K562 (cell line): ENCODE data around the gene INPP4B.

ENCODE experiments used
- CBX3 ChIP-seq, 2 experiments: IDR thresholded peaks; 1 replicate in 1 of 2; 2 replicates in 1 of 2; pipeline ENCODE4 v1.6.1; 2012; ENCODE audit warnings: inconsistent platforms in 2 of 2, low read length in 2 of 2, borderline replicate concordance in 1 of 2, control low read depth in 1 of 2
- CREM ChIP-seq: IDR thresholded peaks from 2 replicates; pipeline ENCODE4 v1.6.1; 2014; ENCODE audit warnings: antibody characterized with exemption, low read depth
- E2F4 ChIP-seq: sonication (generic); formaldehyde crosslinking; IDR thresholded peaks from 2 replicates; pipeline ENCODE4 v1.8.0; 2022; ENCODE audit warnings: mild to moderate bottlenecking, low read depth, missing genetic modification reagents
- POLR2A ChIP-seq: fragments of 450-650 bp; conservative IDR thresholded peaks from 2 replicates; pipeline ENCODE4 v1.6.1; 2016
- POLR3A ChIP-seq: IDR thresholded peaks from 2 replicates; pipeline ENCODE4 v1.6.1; 2011; ENCODE audit warnings: borderline replicate concordance, mild to moderate bottlenecking, moderate library complexity; ENCODE audit not compliant: insufficient read length, insufficient read depth; ENCODE audit errors: extremely low read depth
- RCOR1 ChIP-seq, 2 experiments: IDR thresholded peaks; 2 replicates each; pipeline ENCODE4 v1.6.1; 2012; ENCODE audit warnings: low read depth in 2 of 2, low read length in 2 of 2, borderline replicate concordance in 1 of 2, improper control_type of control experiment in 1 of 2
- SAFB2 ChIP-seq: fragments of 200-400 bp; formaldehyde crosslinking; IDR thresholded peaks from 2 replicates; pipeline ENCODE4 v1.6.1; 2018; ENCODE audit warnings: borderline replicate concordance, low read length, low read depth, moderate library complexity; ENCODE audit not compliant: severe bottlenecking
- TAF7 ChIP-seq: fragments of 450-650 bp; IDR thresholded peaks from 2 replicates; pipeline ENCODE4 v1.6.1; 2016; ENCODE audit warnings: missing genetic modification characterization, missing compliant biosample characterization
- TEAD4 ChIP-seq, 2 experiments: sonication (generic) in 1 of 2; formaldehyde crosslinking in 1 of 2; IDR thresholded peaks; 2 replicates each; pipeline versions ENCODE4 v1.6.1 to v1.8.0; 2012 to 2022; ENCODE audit warnings: borderline replicate concordance in 1 of 2, inconsistent platforms in 1 of 2, low read length in 1 of 2, mild to moderate bottlenecking in 1 of 2, missing genetic modification reagents in 1 of 2
- ZNF274 ChIP-seq: IDR thresholded peaks from 2 replicates; pipeline ENCODE4 v1.6.1; 2011; ENCODE audit warnings: low read depth, mild to moderate bottlenecking, low read length, moderate library complexity, borderline replicate concordance
- ZNF318 ChIP-seq, 2 experiments: fragments of 450-650 bp; IDR thresholded peaks; 2 replicates each; pipeline ENCODE4 v1.6.1; 2016; ENCODE audit warnings: mild to moderate bottlenecking in 2 of 2, borderline replicate concordance in 1 of 2, low read depth in 1 of 2, moderate library complexity in 1 of 2

DNA sequence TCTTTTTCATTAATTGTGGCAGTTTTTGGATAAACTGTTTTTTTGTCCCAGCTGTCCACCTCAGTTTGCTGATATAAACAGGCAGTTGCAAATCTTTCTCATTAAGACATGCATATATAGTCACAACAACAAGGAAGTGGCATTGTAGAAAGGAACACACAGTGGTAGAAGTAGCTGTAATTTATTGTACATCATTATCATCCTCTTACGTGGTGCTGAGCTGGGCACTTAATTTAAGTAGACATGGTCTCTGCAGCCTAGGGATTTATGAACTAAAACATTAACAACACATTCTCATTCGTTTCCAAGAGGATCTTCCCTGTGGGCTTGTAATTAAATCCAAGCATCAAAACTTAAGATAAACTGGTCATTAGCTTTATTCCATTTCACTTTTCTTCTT is 500.2 kb downstream of the INPP4B start:
- no peak for TF ChIP-seq TAF7 (tag)
- TF ChIP-seq POLR2A, result no peak
- TF ChIP-seq CBX3 (IDR thresholded peaks at IDR 0.05; ENCODE audit: borderline replicate concordance in 1 of 2, low read length in 2 of 2), result no peak
- no peak for TF ChIP-seq ZNF274
- TF ChIP-seq POLR3A, result no peak
- no peak for TF ChIP-seq SAFB2
- no peak for TF ChIP-seq E2F4 (CRISPR knock-in tag)
- TF ChIP-seq ZNF318 (IDR thresholded peaks at IDR 0.05; ENCODE audit: borderline replicate concordance in 1 of 2, low read depth in 1 of 2), result no peak
- no peak for TF ChIP-seq TEAD4 (IDR thresholded peaks at IDR 0.05; ENCODE audit: low read length)
- no peak for TF ChIP-seq TEAD4 (CRISPR knock-in tag; IDR thresholded peaks at IDR 0.05; ENCODE audit: borderline replicate concordance)
- no peak for TF ChIP-seq RCOR1 (IDR thresholded peaks at IDR 0.05; ENCODE audit: borderline replicate concordance in 1 of 2, low read depth in 2 of 2, low read length in 2 of 2)
- no peak for TF ChIP-seq CREM
